Peyer's patch (tissue), 4 donors: ENCODE results near the gene TMEM238.

Experiments
- CTCF ChIP-seq, 6 experiments: fragments of 450-650 bp in 4 of 6; fragments of 200-600 bp in 2 of 6; sonication (generic) in 1 of 6; IDR thresholded peaks; one replicate each; pipeline ENCODE4 v1.5.1; 2017 to 2019; ENCODE audit warnings: antibody characterized with exemption in 6 of 6, mild to moderate bottlenecking in 3 of 6, moderate library complexity in 1 of 6
- POLR2A ChIP-seq, 2 donors: fragments of 450-650 bp; IDR thresholded peaks; one replicate each; pipeline ENCODE4 v1.5.1; 2017; ENCODE audit warnings: antibody characterized with exemption in 2 of 2, mild to moderate bottlenecking in 2 of 2, moderate library complexity in 2 of 2

- TF ChIP-seq CTCF (IDR thresholded peaks at IDR 0.05) (no peak), POLR2A (IDR thresholded peaks at IDR 0.05) (no peak)
Measured at GRCh38 chr19:55432241-55432959, 48.3 kb upstream of the TMEM238 start.
